Ishikawa (cell line): ENCODE results near the gene ILK.

Experiments
- CEBPB ChIP-seq: IDR thresholded peaks from 2 replicates; pipeline ENCODE4 v1.6.1; 2012
- CREB1 ChIP-seq: IDR thresholded peaks from 2 replicates; pipeline ENCODE4 v1.6.1; 2012; ENCODE audit warnings: low read depth
- EGR1 ChIP-seq: IDR thresholded peaks from 2 replicates; pipeline ENCODE4 v1.6.1; 2012
- EP300 ChIP-seq: IDR thresholded peaks from 2 replicates; pipeline ENCODE4 v1.6.1; 2012; ENCODE audit warnings: borderline replicate concordance
- FOXM1 ChIP-seq: IDR thresholded peaks from 2 replicates; pipeline ENCODE4 v1.6.1; 2012; ENCODE audit warnings: low read depth, borderline replicate concordance
- NFIC ChIP-seq: IDR thresholded peaks from 2 replicates; pipeline ENCODE4 v1.6.1; 2012
- RAD21 ChIP-seq: IDR thresholded peaks from 2 replicates; pipeline ENCODE4 v1.6.1; 2012; ENCODE audit warnings: low read depth
- TAF1 ChIP-seq: IDR thresholded peaks from 2 replicates; pipeline ENCODE4 v1.6.1; 2012; ENCODE audit warnings: low read depth, mild to moderate bottlenecking
- TCF12 ChIP-seq: IDR thresholded peaks from 2 replicates; pipeline ENCODE4 v1.6.1; 2012; ENCODE audit warnings: low read depth
- TEAD4 ChIP-seq: IDR thresholded peaks from 2 replicates; pipeline ENCODE4 v1.6.1; 2012
- YY1 ChIP-seq: IDR thresholded peaks from 2 replicates; pipeline ENCODE4 v1.6.1; 2012; ENCODE audit warnings: low read depth
- ZBTB7A ChIP-seq: IDR thresholded peaks from 2 replicates; pipeline ENCODE4 v1.6.1; 2012; ENCODE audit warnings: low read depth
- TF ChIP-seq, protein P1 (sequence below): IDR thresholded peaks from 2 replicates; pipeline ENCODE4 v1.6.1; 2012
- TF ChIP-seq, protein P2 (sequence below): IDR thresholded peaks from 2 replicates; pipeline ENCODE4 v1.6.1; 2012; ENCODE audit warnings: low read depth, mild to moderate bottlenecking
- TF ChIP-seq, protein P3 (sequence below): IDR thresholded peaks from 2 replicates; pipeline ENCODE4 v1.6.1; 2012

ILK gene

GRCh38 chr11:6568191-6568918 is 35.2 kb upstream of the ILK start:
- TF ChIP-seq YY1 (no peak), TEAD4 (0 out of 2 replicates have a peak, but pooled peaks have one; percentile 16), RAD21 (no peak; the same call in 1 of the 2 replicates), TCF12 (peak; percentile 69; the same call in 1 of the 2 replicates), EP300 (peak; percentile 39; the same call in 1 of the 2 replicates), NFIC (peak; percentile 97), CREB1 (no peak)
- TF ChIP-seq, protein P1, sequence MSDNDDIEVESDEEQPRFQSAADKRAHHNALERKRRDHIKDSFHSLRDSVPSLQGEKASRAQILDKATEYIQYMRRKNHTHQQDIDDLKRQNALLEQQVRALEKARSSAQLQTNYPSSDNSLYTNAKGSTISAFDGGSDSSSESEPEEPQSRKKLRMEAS: peak; percentile 63

DNA sequence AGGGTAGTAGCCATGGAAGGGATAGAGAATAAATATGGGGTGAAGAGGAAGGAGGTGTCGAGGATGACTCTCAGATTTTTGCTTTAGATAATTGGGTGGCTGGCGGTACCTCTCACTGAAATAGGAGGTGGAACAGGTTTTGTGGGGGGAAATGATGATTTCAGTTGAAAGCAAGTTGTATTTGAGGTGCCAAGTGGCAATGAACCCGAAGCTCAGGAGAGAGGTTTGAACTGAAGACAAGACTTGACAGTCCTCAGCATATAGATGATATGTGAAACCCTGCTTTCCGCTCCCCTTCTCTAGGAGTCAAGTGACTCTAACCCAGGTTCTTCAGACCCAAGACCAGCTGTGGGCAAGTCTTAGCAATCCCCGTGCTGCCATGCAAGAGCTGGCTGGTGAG is 33.9 kb upstream of the ILK start:
- no peak for TF ChIP-seq TAF1
- TF ChIP-seq, protein P2, sequence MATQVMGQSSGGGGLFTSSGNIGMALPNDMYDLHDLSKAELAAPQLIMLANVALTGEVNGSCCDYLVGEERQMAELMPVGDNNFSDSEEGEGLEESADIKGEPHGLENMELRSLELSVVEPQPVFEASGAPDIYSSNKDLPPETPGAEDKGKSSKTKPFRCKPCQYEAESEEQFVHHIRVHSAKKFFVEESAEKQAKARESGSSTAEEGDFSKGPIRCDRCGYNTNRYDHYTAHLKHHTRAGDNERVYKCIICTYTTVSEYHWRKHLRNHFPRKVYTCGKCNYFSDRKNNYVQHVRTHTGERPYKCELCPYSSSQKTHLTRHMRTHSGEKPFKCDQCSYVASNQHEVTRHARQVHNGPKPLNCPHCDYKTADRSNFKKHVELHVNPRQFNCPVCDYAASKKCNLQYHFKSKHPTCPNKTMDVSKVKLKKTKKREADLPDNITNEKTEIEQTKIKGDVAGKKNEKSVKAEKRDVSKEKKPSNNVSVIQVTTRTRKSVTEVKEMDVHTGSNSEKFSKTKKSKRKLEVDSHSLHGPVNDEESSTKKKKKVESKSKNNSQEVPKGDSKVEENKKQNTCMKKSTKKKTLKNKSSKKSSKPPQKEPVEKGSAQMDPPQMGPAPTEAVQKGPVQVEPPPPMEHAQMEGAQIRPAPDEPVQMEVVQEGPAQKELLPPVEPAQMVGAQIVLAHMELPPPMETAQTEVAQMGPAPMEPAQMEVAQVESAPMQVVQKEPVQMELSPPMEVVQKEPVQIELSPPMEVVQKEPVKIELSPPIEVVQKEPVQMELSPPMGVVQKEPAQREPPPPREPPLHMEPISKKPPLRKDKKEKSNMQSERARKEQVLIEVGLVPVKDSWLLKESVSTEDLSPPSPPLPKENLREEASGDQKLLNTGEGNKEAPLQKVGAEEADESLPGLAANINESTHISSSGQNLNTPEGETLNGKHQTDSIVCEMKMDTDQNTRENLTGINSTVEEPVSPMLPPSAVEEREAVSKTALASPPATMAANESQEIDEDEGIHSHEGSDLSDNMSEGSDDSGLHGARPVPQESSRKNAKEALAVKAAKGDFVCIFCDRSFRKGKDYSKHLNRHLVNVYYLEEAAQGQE: no peak
- no peak for TF ChIP-seq CREB1
- TF ChIP-seq TEAD4: no peak
- no peak for TF ChIP-seq FOXM1
- TF ChIP-seq RAD21: no peak
- no peak for TF ChIP-seq CEBPB

DNA sequence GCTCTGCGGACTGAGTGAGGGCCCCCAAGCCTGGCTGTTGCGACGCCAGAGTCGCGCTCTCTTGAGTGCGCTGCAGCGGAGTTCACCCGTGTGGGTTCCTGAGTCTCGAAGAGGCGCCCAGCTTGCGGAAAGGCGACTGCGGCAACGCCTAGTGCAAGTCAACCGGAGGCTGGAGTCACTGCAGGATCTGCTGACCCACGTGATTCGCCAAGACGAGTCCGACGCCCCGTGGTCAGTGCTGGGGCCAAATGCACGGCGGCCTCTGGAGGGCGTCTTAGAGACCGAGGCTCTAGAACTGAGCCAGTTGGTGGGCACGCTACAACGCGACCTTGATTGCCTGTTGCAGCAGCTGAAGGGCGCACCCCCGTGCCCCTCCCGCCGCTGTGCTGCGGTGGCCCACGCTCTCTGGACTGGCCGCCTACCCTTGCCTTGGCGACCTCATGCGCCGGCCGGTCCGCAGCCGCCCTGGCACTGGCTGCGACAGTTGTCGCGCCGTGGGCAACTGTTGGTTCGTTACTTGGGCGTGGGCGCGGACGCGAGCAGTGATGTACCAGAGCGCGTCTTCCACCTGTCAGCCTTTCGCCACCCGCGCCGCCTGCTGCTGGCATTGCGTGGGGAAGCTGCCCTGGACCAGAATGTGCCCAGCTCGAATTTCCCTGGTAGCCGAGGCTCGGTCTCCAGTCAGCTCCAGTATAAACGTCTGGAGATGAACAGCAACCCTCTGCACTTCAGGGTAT is 32.7 kb upstream of the ILK start:
- no peak for TF ChIP-seq TEAD4
- no peak for TF ChIP-seq TAF1
- TF ChIP-seq EP300: no peak

- TF ChIP-seq, protein P3, sequence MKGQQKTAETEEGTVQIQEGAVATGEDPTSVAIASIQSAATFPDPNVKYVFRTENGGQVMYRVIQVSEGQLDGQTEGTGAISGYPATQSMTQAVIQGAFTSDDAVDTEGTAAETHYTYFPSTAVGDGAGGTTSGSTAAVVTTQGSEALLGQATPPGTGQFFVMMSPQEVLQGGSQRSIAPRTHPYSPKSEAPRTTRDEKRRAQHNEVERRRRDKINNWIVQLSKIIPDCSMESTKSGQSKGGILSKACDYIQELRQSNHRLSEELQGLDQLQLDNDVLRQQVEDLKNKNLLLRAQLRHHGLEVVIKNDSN: no peak
- no peak for TF ChIP-seq TCF12
- TF ChIP-seq TEAD4: no peak
- TF ChIP-seq CEBPB: no peak
- no peak for TF ChIP-seq CREB1
- TF ChIP-seq, protein P2: no peak
- TF ChIP-seq RAD21: no peak
Measured at GRCh38 chr11:6571434-6572008, 32.1 kb upstream of the ILK start.

DNA sequence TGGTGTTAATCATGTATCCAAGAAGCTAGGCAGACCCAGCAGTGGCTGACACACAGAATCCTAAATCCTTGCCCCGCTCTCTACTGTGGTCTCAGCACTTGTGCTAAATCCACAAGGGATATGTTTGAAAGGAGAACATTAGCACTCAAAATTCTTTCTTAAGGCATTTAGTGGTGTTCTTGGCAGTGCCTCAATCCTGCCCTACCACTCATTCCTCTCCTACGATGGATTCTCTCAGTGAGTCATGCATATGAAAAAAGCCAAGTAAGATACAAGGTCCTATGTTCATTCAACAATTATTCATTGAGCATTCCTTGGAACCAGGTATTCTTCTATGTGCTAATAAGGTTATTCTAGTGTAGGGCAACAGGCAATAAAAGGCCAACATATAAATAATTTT is 31.4 kb upstream of the ILK start:
- TF ChIP-seq EGR1 (no peak), ZBTB7A (no peak), TCF12 (no peak)

- TF ChIP-seq TAF1: no peak
- TF ChIP-seq CREB1: no peak
- TF ChIP-seq ZBTB7A: no peak
Measured at GRCh38 chr11:6574816-6575715, 28.5 kb upstream of the ILK start.
